ENCODE measurements around the gene WIPF2. TPM values are rescaled to one million over a fixed set of nuclear protein-coding genes. Genes with fewer than 3 reads are reported as not detected.
"Not testable (repeated sequence)": the region's sequence is repeated elsewhere in the genome, so short reads cannot be mapped to it uniquely, and the experiment has no call there.

Gene WIPF2
- total RNA-seq, 4 donors from 2014 or later, result 9.8 to 13.8 (median 11.2) TPM

GRCh38 chr17:40293363-40293762, 74.3 kb downstream of the WIPF2 start:
- Histone ChIP-seq H3K4me3 (no peak overlapping the region), H3K27ac (peak overlapping the region in 2 of 4 donors; percentile 1 to 55), H3K9me3 (no peaks in the 10 kb centered on the region), H3K27me3 (no peaks in the 10 kb centered on the region), H3K36me3 (peaks cover 0 to 13% (median 0%) of the 10 kb centered on the region in 3 donors), H3K4me1 (peaks cover 5 to 13% (median 7%) of the 10 kb centered on the region in 3 donors)
- intact Hi-C loops (cut with DNase I), result no loop called here
- TF ChIP-seq POLR2A (IDR thresholded peaks at IDR 0.05), result no peak
- TF ChIP-seq, protein P1, sequence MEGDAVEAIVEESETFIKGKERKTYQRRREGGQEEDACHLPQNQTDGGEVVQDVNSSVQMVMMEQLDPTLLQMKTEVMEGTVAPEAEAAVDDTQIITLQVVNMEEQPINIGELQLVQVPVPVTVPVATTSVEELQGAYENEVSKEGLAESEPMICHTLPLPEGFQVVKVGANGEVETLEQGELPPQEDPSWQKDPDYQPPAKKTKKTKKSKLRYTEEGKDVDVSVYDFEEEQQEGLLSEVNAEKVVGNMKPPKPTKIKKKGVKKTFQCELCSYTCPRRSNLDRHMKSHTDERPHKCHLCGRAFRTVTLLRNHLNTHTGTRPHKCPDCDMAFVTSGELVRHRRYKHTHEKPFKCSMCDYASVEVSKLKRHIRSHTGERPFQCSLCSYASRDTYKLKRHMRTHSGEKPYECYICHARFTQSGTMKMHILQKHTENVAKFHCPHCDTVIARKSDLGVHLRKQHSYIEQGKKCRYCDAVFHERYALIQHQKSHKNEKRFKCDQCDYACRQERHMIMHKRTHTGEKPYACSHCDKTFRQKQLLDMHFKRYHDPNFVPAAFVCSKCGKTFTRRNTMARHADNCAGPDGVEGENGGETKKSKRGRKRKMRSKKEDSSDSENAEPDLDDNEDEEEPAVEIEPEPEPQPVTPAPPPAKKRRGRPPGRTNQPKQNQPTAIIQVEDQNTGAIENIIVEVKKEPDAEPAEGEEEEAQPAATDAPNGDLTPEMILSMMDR (IDR thresholded peaks at IDR 0.05), result no peak
- WGBS, 2 donors, result 66 to 81% methylated on average over 1 of the region's 1 CpG
- DNase-seq, result no peak

DNA sequence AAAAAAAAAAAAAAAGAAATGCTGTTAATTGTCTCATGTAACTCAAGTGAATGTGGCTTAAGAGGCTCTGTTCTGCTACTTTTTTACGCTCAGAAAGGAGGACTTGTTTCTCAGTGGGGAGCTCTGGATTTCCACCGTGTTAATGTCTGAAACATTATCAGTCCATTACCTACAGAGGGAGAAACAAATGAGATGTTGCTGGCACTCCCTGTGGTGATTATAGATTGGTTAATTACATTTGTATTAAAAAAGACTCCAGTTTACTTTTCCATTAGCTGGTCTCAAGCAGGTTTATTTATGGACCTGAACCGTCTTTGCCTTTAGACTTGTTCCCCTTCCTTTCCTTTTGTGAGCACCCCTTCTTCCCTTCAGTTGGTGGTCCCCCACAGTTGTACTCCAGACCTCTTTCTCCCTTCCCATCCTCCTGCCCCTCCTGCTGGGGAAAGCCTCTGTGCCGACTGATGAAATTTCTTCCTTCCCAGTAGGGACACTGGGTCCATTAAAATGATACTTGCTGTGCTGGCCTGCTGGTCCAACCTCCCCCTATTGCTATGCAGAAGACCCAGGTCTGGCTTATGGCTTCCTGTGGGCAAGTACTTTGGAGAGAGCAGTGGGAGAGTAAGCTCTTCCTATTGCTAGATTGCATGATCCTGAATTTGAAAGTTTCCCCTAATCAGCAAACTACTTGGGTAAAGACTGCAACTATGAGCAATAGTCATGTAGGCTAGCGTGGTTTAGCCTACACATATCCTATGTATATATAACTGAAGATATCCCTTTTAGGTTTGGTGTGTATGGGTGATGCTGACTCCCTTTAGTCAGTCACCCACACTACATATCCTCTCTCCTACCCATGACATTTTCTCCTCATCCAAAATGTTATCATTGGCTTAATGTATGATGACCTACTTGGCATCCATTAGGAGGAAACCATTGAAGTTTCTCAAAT, 76.7 kb downstream of the WIPF2 start:
- no peak for TF ChIP-seq POLR2A (IDR thresholded peaks at IDR 0.05)
- TF ChIP-seq, protein P1 (IDR thresholded peaks at IDR 0.05), result no peak
- H3K27ac ChIP-seq, result no peak overlapping the region
- no peak overlapping the region for H3K4me3 ChIP-seq
- H3K4me1 ChIP-seq, result no peaks in the 10 kb centered on the region
- H3K36me3 ChIP-seq, result peaks cover 0 to 13% (median 0%) of the 10 kb centered on the region in 3 donors
- H3K9me3 ChIP-seq, result no peaks in the 10 kb centered on the region
- WGBS, 2 donors, result 82 to 89% methylated on average over 5 of the region's 5 CpGs
- DNase-seq, result no peak
- intact Hi-C loops (cut with DNase I), result no loop called here
- no peaks in the 10 kb centered on the region for H3K27me3 ChIP-seq

DNA sequence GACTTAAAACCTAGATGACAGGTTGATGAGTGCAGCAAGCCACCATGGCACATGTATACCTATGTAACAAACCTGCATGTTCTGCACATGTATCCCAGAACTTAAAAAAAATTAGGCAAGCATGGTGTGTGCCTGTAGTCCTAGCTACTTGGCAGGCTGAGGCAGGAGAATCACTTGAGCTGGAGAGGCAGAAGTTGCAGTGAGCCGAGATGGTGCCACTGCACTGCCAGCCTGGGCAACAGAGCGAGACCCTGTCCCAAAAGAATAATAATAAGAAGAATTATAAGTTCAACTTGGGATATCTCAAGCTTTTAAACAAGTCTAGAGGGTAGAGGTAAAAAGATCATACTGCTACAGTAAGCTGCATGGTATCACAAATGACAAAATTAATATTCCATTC, 78.4 kb downstream of the WIPF2 start:
- intact Hi-C loops (cut with DNase I), result no loop called here
- TF ChIP-seq POLR2A (IDR thresholded peaks at IDR 0.05), result no peak
- TF ChIP-seq, protein P1 (IDR thresholded peaks at IDR 0.05), result no peak
- DNase-seq, result no peak

GRCh38 chr17:40298726-40299125, 79.6 kb downstream of the WIPF2 start:
- no peak for DNase-seq
- Histone ChIP-seq H3K36me3 (peaks cover 0 to 13% (median 0%) of the 10 kb centered on the region in 3 donors), H3K4me1 (peaks cover 7 to 9% (median 7%) of the 10 kb centered on the region in 3 donors), H3K27me3 (no peaks in the 10 kb centered on the region), H3K9me3 (no peaks in the 10 kb centered on the region), H3K4me3 (no peak overlapping the region), H3K27ac (no peak overlapping the region)
- WGBS, 2 donors, result 57 to 69% methylated on average over 3 of the region's 3 CpGs
- intact Hi-C loops (cut with DNase I), result no loop called here
- no peak for TF ChIP-seq POLR2A (IDR thresholded peaks at IDR 0.05)
- TF ChIP-seq, protein P1 (IDR thresholded peaks at IDR 0.05), result no peak

More for the DNA sequence above, 78.4 kb downstream of the WIPF2 start:
- H3K4me3 ChIP-seq, result no peak overlapping the region
- WGBS, 2 donors, result 90 to 92% methylated on average over 2 of the region's 2 CpGs
- H3K36me3 ChIP-seq, result peaks cover 0 to 13% (median 0%) of the 10 kb centered on the region in 3 donors
- no peak overlapping the region for H3K27ac ChIP-seq
- no peaks in the 10 kb centered on the region for H3K9me3 ChIP-seq
- no peaks in the 10 kb centered on the region for H3K4me1 ChIP-seq
- no peaks in the 10 kb centered on the region for H3K27me3 ChIP-seq

GRCh38 chr17:40299159-40299757, 80.2 kb downstream of the WIPF2 start:
- H3K4me1 ChIP-seq, result peaks cover 8 to 15% (median 12%) of the 10 kb centered on the region in 3 donors
- WGBS, 2 donors, result 79 to 94% methylated on average over 5 to 7 of the region's 7 CpGs
- H3K27me3 ChIP-seq; DNase-seq; H3K27ac ChIP-seq; H3K9me3 ChIP-seq; intact Hi-C loops (cut with DNase I); H3K4me3 ChIP-seq: not testable (repeated sequence)
- H3K36me3 ChIP-seq, result peaks cover 0 to 12% (median 0%) of the 10 kb centered on the region in 3 donors

Data from esophagus squamous epithelium (tissue), 5 donors.